ENCODE results near the gene RAB40B. TPM values are rescaled to one million over a fixed set of nuclear protein-coding genes. Genes with fewer than 3 reads are reported as not detected.
A peak's percentile ranks its signal among the peaks of the same experiment; 100 is the strongest.

RAB40B gene
- total and polyA plus RNA-seq, 4 donors: 4.9 to 12.2 (median 9.1) TPM

DNA sequence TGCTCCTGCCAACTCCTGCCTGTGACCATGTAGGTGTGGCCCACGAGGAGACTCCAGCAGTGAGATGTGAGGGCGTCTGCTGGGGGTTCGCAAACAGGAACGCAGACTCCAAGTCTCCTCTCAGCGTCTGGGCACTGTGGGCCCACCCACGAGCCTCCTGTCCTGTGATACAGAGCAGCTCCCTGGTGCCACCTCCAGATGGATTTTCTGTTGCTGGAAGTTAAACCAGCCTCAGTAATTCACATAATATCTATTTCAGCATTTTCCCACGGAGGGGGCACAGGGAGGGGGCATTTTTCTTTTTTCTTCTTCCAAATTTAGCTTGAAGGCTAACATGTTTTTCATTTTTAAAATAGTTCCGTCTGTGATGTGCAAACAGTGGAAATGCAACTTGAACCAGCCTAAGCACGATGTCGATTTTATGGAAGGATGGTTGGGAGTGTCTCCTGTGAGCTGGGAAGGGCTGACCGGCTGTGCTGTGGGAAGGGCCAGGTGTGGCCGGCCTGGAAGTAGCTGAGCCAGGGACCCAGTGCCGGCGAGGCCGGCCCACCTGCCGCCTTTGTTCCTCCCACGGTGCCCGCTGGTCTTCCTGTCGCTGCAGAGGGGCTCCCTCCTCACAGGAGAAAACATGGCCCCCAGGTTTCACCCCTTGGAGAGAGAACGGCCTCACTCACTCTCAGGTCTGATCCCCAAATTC, 3.9 kb upstream of the RAB40B start:
- Histone ChIP-seq H3K36me3 (ENCODE audit: control insufficient read depth in 4 of 4, insufficient read depth in 4 of 4, low read length in 4 of 4) (no peaks in the 10 kb centered on the region), H3K9ac (ENCODE audit: insufficient read depth in 1 of 2, low read length in 2 of 2) (peak overlapping the region in 1 of 2 donors; percentile 42), H3K4me1 (ENCODE audit: control insufficient read depth in 5 of 5, insufficient read depth in 5 of 5, low read length in 5 of 5) (peaks cover 0 to 17% (median 7%) of the 10 kb centered on the region in 5 donors), H3K9me3 (ENCODE audit: control insufficient read depth in 4 of 4, insufficient read depth in 3 of 4, low read length in 3 of 4) (no peaks in the 10 kb centered on the region), H3K4me3 (no peak overlapping the region), H3K27me3 (ENCODE audit: control insufficient read depth in 3 of 3, insufficient read depth in 3 of 3, low read length in 2 of 3) (no peaks in the 10 kb centered on the region), H3K27ac (ENCODE audit: low read depth in 1 of 2, low read length in 1 of 2) (no peak overlapping the region)
- DNase-seq (no peak), ATAC-seq (ENCODE audit: insufficient read depth, low FRiP score) (no peak)
- TF ChIP-seq, protein P1, sequence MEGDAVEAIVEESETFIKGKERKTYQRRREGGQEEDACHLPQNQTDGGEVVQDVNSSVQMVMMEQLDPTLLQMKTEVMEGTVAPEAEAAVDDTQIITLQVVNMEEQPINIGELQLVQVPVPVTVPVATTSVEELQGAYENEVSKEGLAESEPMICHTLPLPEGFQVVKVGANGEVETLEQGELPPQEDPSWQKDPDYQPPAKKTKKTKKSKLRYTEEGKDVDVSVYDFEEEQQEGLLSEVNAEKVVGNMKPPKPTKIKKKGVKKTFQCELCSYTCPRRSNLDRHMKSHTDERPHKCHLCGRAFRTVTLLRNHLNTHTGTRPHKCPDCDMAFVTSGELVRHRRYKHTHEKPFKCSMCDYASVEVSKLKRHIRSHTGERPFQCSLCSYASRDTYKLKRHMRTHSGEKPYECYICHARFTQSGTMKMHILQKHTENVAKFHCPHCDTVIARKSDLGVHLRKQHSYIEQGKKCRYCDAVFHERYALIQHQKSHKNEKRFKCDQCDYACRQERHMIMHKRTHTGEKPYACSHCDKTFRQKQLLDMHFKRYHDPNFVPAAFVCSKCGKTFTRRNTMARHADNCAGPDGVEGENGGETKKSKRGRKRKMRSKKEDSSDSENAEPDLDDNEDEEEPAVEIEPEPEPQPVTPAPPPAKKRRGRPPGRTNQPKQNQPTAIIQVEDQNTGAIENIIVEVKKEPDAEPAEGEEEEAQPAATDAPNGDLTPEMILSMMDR (IDR thresholded peaks at IDR 0.05; ENCODE audit: control extremely low read depth, extremely low read depth): no peak
- WGBS, 2 donors: 59 to 67% methylated on average over 20 of the region's 20 CpGs

GRCh38 chr17:82699551-82699950, 1.1 kb upstream of the RAB40B start:
- WGBS, 2 donors: 86 to 88% methylated on average over 13 of the region's 13 CpGs
- TF ChIP-seq, protein P1 (IDR thresholded peaks at IDR 0.05; ENCODE audit: control extremely low read depth, extremely low read depth): no peak
- no peak overlapping the region for H3K27ac ChIP-seq (ENCODE audit: low read depth in 1 of 2, low read length in 1 of 2)
- H3K36me3 ChIP-seq (ENCODE audit: control insufficient read depth in 4 of 4, insufficient read depth in 4 of 4, low read length in 4 of 4): peaks cover 0 to 3% (median under 1%) of the 10 kb centered on the region in 4 donors
- H3K4me3 ChIP-seq: no peak overlapping the region
- no peak overlapping the region for H3K9ac ChIP-seq (ENCODE audit: insufficient read depth in 1 of 2, low read length in 2 of 2)
- H3K4me1 ChIP-seq (ENCODE audit: control insufficient read depth in 5 of 5, insufficient read depth in 5 of 5, low read length in 5 of 5): peaks cover 0 to 23% (median 12%) of the 10 kb centered on the region in 5 donors
- H3K9me3 ChIP-seq (ENCODE audit: control insufficient read depth in 4 of 4, insufficient read depth in 3 of 4, low read length in 3 of 4): peaks cover 0 to 5% (median under 1%) of the 10 kb centered on the region in 4 donors
- no peak for DNase-seq
- no peaks in the 10 kb centered on the region for H3K27me3 ChIP-seq (ENCODE audit: control insufficient read depth in 3 of 3, insufficient read depth in 3 of 3, low read length in 2 of 3)
- no peak for ATAC-seq (ENCODE audit: insufficient read depth, low FRiP score)

- peaks cover 0 to 23% (median 12%) of the 10 kb centered on the region in 5 donors for H3K4me1 ChIP-seq (ENCODE audit: control insufficient read depth in 5 of 5, insufficient read depth in 5 of 5, low read length in 5 of 5)
- peaks cover 0 to 7% (median 2%) of the 10 kb centered on the region in 4 donors for H3K9me3 ChIP-seq (ENCODE audit: control insufficient read depth in 4 of 4, insufficient read depth in 3 of 4, low read length in 3 of 4)
- peak overlapping the region; percentile 59 for H3K4me3 ChIP-seq
- ATAC-seq (ENCODE audit: insufficient read depth, low FRiP score): no peak
- TF ChIP-seq, protein P1 (IDR thresholded peaks at IDR 0.05; ENCODE audit: control extremely low read depth, extremely low read depth): no peak
- H3K9ac ChIP-seq (ENCODE audit: insufficient read depth in 1 of 2, low read length in 2 of 2): no peak overlapping the region
- WGBS, 2 donors: 4 to 7% methylated on average over 43 to 45 of the region's 45 CpGs
- no peak for DNase-seq
- H3K27ac ChIP-seq (ENCODE audit: low read depth in 1 of 2, low read length in 1 of 2): peak overlapping the region in 1 of 2 donors; percentile 32
- H3K36me3 ChIP-seq (ENCODE audit: control insufficient read depth in 4 of 4, insufficient read depth in 4 of 4, low read length in 4 of 4): peaks cover 0 to 4% (median 2%) of the 10 kb centered on the region in 4 donors
- H3K27me3 ChIP-seq (ENCODE audit: control insufficient read depth in 3 of 3, insufficient read depth in 3 of 3, low read length in 2 of 3): no peaks in the 10 kb centered on the region
Observed at GRCh38 chr17:82698974-82699442, 510 bp upstream of the RAB40B start.
